NCI-H187 treated with DMSO at 0.1 percent for 48 hours (cell line): ENCODE data around the gene ATP2C1.
A peak's percentile ranks its signal among the peaks of the same experiment; 100 is the strongest.
"Not testable (repeated sequence)": the region's sequence is repeated elsewhere in the genome, so short reads cannot be mapped to it uniquely, and the experiment has no call there.

ENCODE experiments used
- DNase-seq: peaks from one replicate; lab custom pipeline; 2025; lab: John Stamatoyannopoulos, UW

ATP2C1 gene

GRCh38 chr3:130893376-130894129, at the start of gene ATP2C1:
TSS of gene ATP2C1 (plus strand) at chr3:130894084. CDS start at chr3:130894770, 686 bp downstream.
- DNase-seq = peak; percentile 75

GRCh38 chr3:130844462-130844861, 49.4 kb upstream of the ATP2C1 start:
- no peak for DNase-seq

GRCh38 chr3:130846181-130846580, 47.7 kb upstream of the ATP2C1 start:
- DNase-seq = no peak

GRCh38 chr3:130849091-130849552, 44.8 kb upstream of the ATP2C1 start:
- DNase-seq = peak; percentile 68

GRCh38 chr3:130850044-130850797, 43.7 kb upstream of the ATP2C1 start:
- DNase-seq = no peak

GRCh38 chr3:130850843-130851242, 43.0 kb upstream of the ATP2C1 start:
- no peak for DNase-seq

GRCh38 chr3:130851277-130851676, 42.6 kb upstream of the ATP2C1 start:
- DNase-seq = no peak

- DNase-seq = no peak
These were observed 40.3 kb upstream of the ATP2C1 start for GRCh38 chr3:130853581-130853980.

- DNase-seq = no peak
These were observed 39.5 kb upstream of the ATP2C1 start for GRCh38 chr3:130854208-130854864.

GRCh38 chr3:130857336-130858026, 36.4 kb upstream of the ATP2C1 start:
- no peak for DNase-seq

GRCh38 chr3:130862130-130862529, 31.8 kb upstream of the ATP2C1 start:
- DNase-seq = not testable (repeated sequence)

GRCh38 chr3:130865489-130865888, 28.4 kb upstream of the ATP2C1 start:
- DNase-seq = no peak

GRCh38 chr3:130866327-130866726, 27.6 kb upstream of the ATP2C1 start:
- no peak for DNase-seq

- DNase-seq = no peak
These were observed 23.5 kb upstream of the ATP2C1 start for GRCh38 chr3:130870423-130870822.

GRCh38 chr3:130876594-130876993, 17.3 kb upstream of the ATP2C1 start:
- no peak for DNase-seq

GRCh38 chr3:130878464-130878863, 15.4 kb upstream of the ATP2C1 start:
- DNase-seq = no peak

GRCh38 chr3:130889416-130889946, 4.4 kb upstream of the ATP2C1 start:
- no peak for DNase-seq

GRCh38 chr3:130892759-130893375, 1.0 kb upstream of the ATP2C1 start:
- DNase-seq = peak; percentile 65

GRCh38 chr3:130894130-130894985, 474 bp downstream of the ATP2C1 start:
- DNase-seq = no peak

- no peak for DNase-seq
These were observed 1.0 kb downstream of the ATP2C1 start for GRCh38 chr3:130894986-130895280.
